GM18520 (cell line): ENCODE data around the gene NOTUM.
"Not testable (repeated sequence)": the region's sequence is repeated elsewhere in the genome, so short reads cannot be mapped to it uniquely, and the experiment has no call there.

Experiments
- ATAC-seq: cut with Tn5 transposase; IDR thresholded peaks from one replicate; pipeline ENCODE4 v1.9.1; 2021; ENCODE audit not compliant: unreplicated experiment

The NOTUM gene

DNA sequence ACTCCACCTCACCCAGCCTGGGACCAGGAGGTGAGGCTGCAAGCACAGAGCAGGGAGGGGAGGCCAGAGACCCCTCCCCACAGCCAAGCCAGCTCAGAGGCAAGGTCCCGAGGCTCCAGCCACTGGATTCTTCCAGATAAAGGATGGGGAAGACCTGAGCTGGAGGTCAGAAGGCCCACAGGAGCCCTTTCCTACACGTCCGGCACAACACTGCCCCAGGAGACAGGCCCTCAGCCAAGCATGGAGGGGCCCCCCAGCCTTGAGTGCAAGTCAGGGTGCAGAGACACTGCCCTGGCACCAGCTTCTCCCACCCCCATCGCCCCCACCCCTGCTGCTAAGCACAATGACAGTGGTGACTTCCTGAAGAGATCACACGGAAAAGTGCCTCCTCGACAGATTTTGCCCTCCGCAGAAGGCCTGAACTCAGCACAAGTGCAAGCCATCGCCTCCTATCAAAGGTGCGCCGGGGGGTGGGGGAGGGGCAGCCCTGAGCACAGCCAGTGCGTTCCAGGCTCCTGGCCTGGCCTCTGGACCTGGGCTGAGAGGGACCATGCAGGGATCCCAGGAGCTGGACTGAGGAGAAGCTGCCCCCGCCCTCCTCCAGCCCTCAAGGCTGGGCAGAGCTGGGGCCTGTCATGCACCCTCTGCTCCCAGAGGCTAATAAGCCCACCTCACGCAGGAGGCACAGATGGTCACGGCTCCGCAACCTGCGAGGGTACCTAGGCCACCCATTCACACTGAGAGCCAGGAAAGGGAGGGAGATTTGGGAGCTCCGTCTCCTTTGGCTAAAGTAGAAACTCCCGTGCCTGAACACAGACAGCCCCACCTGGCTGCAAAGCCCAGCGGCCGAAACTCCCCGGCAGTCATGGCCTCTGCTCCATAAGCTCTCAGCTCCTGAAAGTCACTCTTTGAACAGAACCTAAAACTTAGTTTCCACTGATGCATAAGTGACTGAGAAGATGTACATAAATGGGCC lies 36.1 kb downstream of the NOTUM start:
- ATAC-seq = no peak

DNA sequence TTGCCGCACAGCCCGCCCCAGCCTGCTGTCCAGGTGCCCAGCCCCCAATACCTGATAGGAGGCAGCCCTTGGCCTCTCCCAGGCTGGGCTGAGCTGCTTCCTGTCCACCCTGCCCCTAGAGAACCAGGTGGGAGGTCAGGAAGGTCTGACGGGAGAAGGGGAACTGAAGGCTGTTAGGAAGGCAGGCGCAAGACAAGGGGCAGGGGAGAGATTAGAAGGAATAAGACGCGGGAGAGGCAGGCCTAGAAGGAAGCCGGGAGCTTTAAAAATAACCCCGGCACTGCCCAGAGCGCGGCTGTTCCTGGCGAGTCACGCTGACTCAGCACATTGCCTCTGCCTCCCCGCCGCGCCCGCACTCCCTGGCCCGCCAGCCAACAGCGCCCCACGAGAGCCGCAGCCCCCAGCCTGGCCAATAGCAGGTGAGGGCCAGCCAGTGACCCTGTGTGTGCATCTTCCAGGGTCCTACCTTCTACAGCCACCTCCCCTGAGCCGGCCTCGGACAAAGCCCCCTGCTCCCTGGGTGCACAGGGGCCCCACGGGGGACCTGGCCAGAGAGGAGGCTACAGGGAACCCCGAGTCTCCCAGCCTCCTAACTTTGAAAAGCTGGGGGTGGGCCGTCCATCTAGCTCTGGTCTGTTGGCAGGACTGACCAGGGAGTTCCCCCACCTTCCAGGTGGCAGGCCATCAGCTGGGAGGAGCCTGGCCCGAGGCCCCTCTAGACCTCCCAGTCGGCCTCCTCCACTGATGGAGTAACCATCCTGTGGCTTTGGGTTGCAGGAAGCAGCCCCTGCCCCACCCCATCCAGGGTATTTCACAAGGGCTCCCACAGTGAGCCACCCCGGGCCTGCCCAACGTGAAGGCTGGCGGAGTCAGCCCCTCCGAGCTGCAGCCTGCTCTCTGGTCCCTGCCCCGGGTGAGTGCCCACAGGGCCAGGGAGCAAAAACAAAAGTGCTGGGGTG lies 37.4 kb downstream of the NOTUM start:
- no peak for ATAC-seq

DNA sequence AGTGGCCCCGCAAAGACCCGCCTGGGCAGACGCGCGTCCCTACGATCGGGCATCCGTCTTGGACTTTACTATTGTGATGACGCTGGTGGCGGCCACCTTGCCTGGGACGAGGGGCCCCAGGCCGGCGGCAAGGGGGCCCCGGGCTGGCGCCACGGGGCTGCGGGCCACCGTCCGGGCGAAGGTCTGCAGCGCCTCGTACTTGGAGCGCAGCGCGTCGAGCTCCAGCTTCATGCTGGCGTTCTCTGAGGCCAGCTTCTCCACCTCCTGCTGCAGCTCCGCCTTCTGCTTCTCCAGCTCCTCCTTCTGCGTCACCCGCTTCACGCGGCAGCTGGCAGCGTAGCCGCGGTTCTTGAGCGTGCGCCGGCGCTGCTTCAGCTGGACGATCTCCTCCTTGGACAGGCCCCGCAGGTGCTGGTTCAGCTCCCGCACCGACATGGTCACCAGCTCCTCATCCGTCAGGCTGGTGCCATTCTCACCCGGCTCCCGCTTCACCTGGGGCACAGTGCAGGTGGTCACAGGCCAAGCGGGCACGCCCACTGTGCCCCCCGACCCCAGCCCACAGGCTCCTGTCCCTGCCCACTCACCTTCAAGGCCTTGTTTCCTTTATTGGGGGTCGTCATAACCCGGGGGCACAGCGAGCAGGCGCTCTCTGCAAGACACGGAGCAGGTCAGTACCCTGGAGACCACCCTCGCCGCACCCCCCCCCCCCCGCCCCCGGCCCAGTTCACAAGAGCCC lies 38.3 kb downstream of the NOTUM start:
- no peak for ATAC-seq

DNA sequence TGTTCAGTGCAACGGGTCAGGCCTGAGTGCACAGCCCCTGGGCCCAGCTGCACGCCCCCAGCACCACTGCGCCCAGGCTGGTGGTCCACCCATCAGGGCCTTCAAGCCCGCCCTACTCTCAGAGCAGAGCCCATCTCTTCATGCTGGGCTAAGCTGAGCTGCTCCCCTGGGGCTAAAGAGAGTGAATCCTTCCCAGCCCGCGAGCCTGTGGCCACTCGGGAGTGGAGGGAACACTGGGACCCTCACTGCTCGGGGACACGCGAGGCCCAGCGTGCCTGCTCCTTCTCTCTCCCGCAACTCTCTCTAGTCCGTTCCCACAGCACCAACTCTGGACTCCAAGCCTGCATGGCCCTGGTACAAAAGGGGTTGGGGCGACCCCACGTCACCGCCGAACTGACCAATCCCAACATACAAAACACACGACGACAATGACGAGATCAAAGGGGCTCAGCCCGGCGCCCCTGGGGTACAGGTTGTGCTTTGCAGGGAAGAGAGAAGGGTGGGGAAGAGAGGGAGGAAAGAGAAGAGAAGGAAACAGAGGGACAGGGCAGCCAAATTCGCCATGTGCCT lies 38.9 kb downstream of the NOTUM start:
- no peak for ATAC-seq

DNA sequence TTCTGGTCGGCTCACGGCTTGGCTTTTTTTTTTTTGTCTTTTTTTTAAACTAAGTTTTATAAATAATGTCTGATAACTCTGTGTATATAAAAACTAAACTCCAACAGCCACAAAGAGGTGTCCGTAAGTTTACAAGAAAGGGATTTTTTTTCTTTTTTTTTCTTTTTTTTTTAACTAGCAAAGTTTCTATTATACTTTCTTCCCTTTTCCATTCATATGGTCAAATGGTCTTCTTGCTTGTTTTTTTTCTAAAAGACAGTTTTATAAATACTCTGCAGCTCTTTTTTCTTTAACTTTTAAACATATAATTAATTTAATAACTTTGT lies 39.5 kb downstream of the NOTUM start:
- ATAC-seq = no peak

DNA sequence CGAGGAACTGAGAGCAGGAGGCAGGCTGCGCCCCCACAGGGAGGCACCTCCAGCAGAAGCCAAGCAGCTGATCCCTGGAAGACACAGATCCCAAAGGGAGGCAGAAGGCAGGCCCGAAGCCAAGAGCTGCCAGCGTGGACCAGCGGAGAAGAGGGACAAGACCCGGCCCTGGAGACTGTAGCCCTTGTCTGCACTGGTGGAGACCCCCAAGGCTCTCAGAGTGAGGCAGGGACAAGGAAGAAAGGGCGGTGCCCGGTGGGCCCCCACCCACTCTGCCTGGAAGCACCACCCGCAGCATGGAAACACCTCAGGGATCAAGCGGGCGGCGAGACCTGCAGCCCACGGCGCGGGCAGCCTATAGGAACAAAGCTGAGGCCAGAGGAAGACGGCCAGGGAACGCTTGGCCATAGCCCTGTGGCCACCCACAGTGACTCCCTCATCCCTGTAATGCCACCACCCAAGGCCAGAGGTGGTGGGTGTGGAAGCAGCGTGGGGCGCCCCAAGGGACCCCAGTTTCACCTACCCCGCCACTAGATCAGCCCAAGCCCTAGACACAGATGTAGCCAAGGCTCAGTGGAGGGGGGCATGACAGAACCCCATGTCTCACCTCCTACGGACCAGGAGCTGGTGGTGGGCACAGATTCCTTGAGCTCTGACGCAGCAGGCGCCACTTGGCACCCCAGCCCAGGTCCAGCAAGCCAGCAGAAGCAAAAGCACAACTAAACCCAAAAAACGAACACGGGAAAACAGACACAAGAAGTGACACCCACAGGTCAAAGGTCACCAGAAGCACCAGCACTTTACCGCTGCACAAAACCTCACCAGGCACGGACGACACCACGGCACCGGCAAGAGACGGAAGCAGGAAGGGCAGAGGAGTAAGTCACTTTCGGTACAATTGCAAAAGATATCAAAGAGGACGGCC lies 40.1 kb downstream of the NOTUM start:
- ATAC-seq = no peak

DNA sequence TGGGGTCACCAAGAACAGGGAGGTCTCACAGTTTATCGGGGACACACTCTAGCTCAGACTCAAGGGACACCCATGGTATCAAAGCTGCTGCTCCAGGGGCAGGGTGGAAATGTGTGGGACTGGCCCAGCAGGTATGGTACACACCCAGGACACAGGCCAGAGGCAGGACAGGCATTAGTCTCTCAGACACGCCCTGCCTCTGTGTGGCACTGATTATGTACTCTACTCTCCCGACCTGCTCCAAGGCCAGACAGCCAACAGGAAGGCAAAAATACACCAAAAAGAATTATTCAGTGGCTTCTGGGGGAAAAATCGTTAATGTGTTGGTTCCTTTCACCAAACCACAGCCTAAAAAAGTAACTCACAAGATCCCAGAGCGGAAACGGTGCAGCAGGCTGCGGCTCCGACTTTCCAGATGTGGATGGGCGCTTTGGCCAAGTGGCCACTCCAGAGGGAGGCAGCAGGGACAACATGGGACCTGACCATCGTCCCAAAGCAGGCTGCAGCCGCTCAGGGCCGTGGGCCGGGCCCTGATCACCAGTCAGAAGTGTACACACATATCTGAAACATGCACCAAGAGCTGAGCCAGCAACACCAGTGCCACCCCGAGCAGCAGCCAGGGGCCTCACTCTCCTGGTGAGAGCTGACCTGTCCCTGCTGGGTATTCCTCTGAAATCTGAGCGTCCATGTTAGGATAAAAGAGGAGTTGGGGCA lies 42.0 kb downstream of the NOTUM start:
- no peak for ATAC-seq

DNA sequence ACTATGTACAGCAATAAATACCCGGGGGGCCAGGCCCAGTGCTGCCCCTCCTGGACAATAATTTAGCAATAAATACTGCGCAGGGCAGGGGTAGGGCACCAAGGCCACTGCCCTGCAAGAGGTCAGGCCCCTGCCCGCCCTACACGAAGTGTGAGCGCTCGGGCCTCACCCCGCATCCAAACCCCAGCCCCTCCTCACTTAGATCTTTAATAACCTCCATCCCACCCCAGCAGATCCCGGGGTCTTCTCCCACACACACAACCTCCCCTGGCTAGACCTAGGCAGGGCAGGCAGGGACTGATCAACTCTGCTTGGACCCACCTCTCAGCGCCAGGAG lies 42.7 kb downstream of the NOTUM start:
- not testable (repeated sequence) for ATAC-seq

DNA sequence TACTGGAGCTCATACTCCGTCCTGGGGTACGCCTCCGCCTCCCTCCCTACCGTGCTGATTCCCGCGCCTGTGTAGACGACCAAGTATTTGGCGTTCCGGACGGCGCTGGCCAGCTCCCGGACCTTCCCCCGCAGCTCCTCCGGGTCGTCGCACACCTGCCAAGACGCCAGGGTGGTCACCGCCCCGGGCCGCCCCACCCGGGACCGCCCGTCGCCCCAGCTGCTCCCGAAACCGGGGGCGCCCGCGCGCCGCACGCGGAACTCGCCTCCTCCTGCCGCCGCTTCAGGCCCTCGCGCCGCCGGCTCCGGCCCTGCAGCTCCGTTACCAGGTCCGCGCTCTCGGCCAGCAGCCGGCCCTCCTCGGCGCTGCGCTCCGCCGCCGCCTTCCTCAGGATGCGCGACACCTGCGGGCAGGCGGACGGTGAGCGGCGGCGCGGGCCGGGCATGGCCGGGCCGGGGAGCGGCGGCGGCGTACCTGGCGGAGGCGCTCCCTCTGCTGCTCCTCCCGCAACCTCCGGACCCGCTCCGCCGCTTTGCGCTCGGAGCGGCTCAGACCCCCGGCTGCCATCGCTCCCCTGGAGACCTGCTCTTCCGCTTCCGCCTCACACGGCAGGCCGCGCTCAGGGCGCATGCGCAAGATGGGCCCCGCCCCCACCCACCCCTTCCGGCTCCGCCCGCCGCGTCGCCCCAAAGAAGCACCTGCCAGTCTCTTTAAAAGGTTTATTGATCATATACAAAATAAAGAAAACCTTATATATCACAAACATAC lies 43.2 kb downstream of the NOTUM start, which contains the start of gene SIRT7:
TSS of gene SIRT7 (minus strand) at position 612 of the 768 bp plus-strand sequence. CDS start at position 567, 45 bp downstream.
- ATAC-seq = peak; percentile 55

DNA sequence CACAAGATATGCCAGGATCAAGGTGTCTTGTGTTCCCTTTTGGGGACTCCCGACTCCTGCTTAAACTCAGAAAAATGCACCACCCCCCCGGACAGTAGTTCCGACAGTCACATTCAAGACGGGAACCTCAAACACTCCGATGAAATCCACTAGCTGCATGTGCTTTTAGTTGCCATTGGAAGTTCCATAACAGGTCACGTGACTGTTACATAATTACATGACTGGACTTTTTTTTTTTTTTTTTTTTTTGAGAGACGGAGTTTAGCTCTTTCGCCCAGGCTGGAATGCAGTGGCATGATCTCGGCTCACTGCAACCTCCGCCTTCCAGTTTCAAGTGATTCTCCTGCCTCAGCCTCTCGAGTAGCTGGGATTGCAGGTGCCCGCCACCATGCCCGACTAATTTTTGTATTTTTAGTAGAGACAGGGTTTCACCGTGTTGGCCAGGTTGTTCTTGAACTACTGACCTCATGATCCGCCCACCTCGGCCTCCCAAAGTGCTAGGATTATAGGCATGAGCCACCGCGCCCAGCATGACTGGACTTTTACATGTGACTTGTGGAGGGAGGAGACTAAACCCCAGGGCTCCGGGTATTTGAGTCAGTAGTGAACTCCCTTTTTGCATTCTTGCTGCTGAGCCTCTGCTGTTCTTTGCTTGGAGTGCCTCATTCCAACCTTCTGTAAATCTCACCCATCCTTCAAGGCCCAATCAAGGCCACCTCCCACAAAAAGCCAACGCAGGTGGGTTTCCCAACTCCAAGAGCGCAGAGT lies 44.6 kb downstream of the NOTUM start:
- no peak for ATAC-seq

DNA sequence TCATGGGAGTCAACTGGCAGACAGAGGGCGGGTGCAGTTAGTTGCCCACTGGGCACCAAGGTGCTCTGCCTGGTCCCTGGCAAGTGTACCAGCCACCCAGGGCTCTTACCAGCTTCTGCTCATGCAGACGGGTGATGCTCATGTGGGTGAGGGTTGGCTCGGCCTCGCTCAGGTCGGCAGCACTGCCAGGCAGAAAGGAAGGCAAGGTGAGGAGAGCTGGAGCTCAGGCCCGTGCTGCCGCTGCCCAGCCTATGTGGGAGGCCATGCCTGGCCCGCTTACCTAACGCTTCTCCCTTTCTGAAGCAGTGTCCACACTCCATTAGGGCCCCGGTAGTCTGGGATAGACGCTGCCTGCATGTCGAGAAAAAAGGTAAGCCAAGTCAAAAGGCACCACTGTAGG lies 45.7 kb downstream of the NOTUM start:
- ATAC-seq = no peak

DNA sequence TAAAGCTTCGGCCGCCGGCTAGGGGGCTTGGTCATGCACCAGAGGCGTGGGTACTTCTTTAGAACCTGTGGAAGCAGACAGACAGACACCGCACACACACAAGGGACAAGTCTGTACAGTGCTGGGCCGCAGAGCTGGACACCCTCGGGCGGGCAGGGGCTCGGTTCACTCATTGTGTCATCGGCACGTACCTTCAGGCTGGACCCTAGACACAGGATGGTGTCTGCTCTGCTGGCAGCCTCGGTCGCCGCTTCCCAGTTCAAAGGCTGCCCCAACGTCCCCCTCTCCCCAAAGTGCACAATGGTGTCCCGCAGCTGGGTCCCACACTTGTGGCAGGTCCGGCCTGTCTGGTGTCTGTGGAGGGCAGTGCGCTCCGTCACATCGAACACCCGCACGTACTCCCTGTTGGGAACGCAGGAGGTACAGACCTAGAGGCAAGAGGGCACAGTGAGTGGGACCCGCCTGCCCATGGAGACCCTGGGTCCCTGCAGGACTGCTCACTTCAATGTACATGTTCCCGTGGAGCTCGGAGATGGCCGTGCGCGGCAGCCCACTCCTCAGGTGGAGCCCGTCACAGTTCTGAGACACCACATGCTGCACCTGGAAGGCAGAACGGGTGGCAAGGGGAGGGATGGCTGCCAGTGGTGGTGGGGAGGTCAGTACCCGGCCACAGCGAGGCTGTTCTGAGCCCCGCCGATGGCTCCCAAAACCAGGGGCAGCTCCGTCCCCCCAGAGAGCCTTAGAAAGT lies 46.7 kb downstream of the NOTUM start:
- ATAC-seq = no peak

DNA sequence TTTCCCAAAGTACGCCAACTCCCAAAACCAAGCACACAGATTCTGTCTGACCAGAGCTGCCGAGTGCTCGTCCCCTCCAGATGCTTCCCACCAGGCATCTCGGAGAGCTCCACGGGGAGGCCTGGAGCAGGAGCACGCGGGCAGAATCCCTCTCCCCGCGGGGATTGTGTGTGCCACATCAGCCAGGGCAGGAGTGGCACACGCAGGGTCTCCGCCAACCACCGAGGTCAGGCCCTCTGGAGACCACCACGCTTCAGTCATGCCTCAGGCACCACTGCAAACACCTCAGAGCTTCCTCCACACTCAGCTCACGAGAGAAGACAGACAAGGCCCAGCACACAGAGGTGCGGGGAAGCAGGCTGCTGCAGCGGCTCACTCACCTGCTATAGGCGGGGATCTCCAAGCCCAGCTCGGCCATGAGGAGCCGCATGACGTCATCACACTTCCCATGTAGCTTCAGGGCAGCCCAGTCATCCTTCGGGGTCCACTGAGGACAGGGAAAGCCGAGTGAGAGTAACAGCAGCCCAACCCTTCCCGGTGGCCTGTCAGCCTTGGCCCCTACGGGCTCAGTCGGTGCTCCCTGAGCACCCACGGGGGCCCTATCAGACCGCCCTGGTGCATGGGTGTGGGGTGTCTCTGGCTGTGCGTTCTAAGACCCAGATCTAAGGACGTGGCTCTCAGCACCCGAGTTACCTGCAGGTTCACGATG lies 47.4 kb downstream of the NOTUM start:
- ATAC-seq = no peak

DNA sequence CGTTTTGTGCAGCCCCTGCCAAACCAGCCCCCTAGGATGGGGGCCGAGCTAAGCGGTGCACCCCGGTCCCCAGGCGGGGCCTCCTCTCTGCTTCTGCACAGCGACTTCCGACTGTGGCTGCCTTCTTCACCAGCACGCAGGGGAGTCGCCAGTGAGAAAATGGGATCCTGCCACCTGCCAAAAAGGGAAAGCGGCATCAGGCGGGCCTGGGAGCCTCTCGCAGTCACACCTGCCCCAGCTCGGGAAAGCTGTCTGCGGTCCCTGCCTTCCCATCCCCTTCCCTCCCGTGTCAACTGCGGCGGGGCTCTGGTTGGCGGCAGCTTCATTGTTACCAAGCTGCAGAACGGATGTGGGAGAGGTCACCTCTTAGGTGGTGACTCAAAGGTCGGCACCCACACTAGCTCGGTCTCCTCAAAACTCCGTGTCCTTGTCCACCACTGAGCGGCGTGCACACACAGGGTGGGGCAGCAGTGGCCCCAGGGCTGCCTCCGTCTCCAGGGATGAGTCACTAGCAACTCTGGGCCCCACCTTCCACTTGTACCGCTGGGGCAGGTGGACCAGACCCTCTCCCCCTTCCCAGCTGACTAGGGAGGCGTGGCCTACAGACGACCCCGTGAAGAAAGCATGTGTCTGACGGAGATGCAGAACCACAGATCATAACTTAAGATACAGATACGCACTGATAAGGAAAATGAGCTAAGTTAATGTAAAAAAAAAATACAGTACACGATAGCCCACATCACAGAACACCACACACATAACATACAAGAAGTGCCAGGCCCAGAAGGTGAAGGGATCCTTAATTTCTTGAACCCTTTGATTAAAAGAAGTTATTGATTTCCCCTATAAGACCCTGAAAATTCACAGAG lies 48.3 kb downstream of the NOTUM start:
- ATAC-seq = no peak

DNA sequence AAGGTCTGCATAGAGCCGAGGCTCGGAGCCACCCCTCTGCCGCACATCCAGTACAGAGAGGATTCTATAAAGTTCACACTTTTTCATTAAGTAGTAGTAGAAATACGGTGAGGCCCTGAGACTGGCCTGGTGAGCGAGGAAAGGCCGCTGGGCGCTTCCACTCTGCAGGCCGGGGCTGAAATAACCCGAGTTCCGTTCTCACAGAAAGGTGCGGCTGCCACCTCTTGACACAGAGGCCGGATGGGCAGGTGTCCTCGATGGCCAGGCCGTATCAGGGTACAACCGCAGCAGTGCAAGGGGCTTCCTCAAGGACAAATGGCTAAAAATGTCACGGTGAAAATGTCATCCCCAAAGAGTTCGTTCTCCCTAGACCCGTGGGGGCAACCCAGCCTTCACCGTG lies 49.0 kb downstream of the NOTUM start:
- ATAC-seq = no peak
